Left ventricle myocardium superior (tissue), 1 donor: ENCODE measurements around the gene BAZ1A. TPM values are rescaled to one million over a fixed set of nuclear protein-coding genes. Genes with fewer than 3 reads are reported as not detected.
"Not testable (repeated sequence)": the region's sequence is repeated elsewhere in the genome, so short reads cannot be mapped to it uniquely, and the experiment has no call there.

Experiments
- ATAC-seq: fragments of 200-7000 bp; cut with Tn5 transposase; one replicate; pipeline ENCODE4 v1.9.1; 2020; ENCODE audit warnings: mild to moderate bottlenecking, moderate library complexity
- DNase-seq: peaks from one replicate; pipeline ENCODE4 v3.0.0-alpha.2; 2020
- intact Hi-C: fragments of 100-400 bp; cut with micrococcal nuclease; formaldehyde crosslinking; loops from one replicate; pipeline ENCODE4 v1.11.0; 2022
- total RNA-seq: library from RNA; stranded (reverse); fragmentation: NEBNext Ultra II Directional; extraction: Animal tissue kit (Norgen Biotek cat#: 25700); gene quantifications from one replicate; pipeline ENCODE4 v1.2.1, GENCODE V29; 2021
- donor health status: DM: no; HTN: yes; CAD: no; lungs with severe emphysema.

Gene BAZ1A
- total RNA-seq, 1 donor from 2014 or later, result 4.9 TPM

DNA sequence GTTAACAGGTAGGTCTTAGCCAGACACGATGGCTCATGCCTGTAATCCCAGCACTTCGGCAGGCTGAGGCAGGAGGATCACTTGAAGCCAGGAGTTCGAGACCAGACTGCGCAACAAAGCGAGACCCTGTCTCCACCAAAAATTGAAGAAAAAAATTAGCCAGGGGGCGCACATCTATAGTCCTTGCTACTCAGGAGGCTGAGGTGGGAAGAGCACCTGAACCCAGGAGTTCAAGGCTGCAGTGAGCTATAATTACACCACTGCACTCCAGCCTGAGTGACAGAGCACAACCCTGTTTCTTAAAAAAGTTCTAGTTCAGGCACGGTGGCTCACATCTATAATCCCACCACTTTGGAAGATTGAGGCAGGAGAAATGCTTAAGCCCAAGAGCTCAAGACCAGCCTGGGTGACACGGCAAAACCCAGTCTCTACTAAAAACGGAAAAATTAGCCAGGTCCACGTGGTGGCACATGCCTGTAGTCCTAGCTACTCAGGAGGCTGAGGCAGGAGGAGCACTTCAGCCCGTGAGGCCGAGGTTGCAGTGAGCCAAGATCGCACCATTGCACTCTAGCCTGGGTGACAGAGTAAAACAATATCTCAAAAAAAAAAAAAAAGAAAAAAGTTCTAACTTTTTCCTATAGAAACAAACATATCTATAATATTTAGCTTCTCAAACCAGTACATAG is 9.1 kb downstream of the BAZ1A start:
- no peak for ATAC-seq

DNA sequence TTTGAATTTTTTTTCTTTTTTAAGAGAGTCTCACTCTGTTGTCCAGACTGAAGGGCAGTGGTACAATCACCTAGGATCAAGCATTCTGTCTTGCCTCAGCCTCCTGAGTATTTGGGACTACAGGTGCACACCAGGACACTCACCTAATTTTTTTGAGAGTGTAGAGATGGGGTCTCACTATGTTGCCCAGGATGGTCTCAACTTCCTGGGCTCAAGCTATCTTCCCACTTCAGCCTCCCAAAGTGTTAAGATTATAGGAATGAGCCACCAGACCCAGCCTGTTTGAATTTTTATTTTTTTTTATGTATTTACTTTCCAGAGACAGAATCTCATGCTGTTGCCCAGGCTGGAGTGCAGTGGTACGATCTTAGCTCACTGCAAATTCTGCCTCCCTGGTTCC is 11.3 kb downstream of the BAZ1A start:
- DNase-seq, result no peak
- intact Hi-C loops, result no loop called here
- no peak for ATAC-seq

More for the DNA sequence above, 9.1 kb downstream of the BAZ1A start:
- intact Hi-C loops, result no loop called here
- DNase-seq, result no peak

DNA sequence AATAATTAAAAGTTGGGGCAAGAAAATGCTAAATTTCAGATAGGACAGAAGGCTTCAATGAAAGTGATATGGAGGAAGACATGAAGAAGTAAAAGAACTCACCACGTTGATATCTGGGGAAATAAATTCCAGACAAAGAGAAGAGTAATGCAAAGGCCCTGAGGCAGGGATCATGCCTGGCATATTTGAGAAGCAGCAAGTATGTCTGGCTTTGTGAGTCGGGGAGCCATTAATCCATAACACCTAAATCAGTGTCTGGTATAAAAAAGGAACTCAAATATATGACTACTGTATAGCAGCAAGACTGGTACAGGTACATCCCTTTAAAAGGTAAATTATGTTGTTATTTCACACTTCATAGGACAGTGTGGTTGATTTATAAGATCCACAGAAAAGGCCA is 16.4 kb downstream of the BAZ1A start:
- DNase-seq (no peak), ATAC-seq (no peak)
- intact Hi-C loops, result no loop called here

DNA sequence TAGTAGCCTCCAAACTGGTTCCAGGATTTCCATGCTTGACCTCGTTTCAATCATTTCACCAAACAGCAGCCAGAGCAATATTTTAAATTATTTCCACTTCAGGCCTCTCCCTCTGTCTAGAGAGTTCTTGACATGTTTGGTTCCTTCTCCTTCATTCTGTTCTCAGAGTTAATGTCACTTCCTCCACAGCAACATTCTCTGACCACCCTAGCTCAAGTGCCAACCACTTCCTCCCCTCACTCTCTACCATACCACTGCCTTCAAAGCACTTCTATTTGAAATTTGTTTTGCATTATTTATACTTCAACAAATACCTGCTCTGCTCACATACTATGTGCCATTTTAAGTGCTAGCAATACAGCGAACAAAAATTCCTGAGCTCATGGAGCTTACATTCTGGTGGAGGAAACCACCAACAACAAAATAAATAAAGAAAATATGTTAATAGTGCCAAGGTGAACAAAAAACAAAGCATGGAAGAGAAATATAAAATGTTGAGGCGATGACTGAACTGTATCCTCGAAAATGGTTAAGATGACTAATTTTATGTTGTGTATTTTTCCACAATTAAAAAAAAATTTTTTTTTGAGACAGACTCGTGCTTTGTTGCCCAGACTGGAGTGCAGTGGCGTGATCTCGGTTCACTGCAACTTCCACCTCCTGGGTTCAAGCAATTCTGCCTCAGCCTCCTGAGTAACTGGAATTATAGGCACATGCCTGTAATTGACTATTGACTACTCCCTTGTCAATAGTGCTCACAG is 17.3 kb downstream of the BAZ1A start:
- ATAC-seq, result no peak
- no peak for DNase-seq
- intact Hi-C loops, result no loop called here

DNA sequence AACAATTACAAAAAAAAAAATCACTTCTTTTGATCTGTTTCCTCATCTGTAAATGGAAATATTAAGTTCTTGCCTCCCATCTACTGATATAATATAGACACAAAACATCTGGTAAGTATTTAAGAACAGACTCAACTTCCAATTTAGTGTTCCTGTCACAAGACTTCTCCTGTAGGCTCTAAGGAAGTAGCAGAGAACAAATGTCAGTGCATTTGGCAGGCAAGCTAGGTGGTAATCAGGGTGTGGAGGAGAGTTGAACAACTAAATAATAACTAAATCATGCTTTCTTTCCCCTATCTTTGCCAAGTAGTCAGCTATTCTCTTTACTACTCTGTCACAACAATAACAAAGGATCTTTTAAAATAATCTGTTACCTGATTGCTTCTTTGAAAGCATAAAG is 22.1 kb downstream of the BAZ1A start:
- intact Hi-C loops, result no loop called here
- ATAC-seq (no peak), DNase-seq (no peak)

DNA sequence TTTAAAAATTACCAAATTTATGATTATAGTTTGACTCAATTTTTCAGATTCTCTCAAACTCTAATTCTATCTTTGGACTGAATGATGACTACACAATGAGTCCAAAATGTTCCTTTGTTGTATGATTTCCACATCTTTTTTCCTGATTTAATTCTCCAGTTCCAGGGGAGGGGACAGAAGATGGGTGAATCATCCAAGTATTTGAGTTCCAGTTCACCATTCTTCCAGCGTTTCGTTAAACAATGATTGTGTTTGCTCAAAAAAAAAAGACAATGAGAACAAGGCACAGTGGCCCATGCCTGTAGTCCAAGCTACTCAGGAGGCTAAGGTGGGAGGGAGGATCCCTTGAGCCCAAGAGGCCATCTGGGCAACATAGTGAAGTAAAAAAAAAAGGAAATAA is 23.8 kb downstream of the BAZ1A start:
- intact Hi-C loops, result no loop called here
- ATAC-seq, result no peak
- no peak for DNase-seq

DNA sequence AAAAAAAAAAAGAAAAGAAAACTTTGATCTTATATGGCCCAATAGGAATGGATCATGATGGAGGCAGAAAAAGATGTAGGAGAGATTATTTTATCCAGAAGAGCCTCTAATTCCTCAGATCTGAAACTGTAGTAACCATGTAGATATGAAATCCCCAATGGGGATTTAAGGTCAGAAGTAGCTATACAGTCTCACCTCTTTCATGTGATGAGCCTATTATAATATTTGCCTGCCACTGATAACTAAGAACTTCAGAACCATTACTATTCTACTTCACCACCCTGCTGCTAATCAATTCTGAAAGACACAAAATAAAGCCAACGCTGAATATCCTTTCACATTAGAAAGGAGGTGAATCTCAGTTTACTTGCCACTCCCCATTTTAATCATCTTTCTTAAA is 29.3 kb downstream of the BAZ1A start:
- ATAC-seq, result no peak
- intact Hi-C loops, result no loop called here
- no peak for DNase-seq

DNA sequence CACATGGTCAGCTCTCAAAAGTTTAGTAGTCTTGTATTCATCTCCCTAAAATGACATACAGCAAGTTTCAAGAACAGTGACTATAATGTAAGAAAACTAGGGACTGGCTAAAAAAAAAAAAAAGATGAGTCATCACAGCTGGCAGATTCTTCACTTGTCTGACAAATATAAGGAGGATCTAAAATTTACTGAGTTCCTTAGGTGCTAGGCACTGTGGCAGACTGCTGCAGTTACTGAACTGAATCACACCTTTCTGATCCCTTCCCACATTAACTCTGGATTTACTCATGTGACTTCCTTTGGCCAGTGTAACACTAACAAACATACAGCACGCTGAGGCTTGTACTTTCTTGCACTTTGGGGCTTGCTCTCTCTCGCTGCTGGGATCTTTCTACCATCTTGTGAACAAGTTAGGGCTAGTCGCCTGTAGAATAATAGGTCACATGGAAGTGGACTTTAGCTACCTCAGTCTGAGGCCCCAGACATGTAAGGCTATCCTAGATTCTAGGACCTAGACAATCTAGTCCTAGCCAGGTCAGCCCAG is 32.1 kb downstream of the BAZ1A start:
- DNase-seq (no peak), ATAC-seq (peak; percentile 57)
- intact Hi-C loops, result no loop called here

DNA sequence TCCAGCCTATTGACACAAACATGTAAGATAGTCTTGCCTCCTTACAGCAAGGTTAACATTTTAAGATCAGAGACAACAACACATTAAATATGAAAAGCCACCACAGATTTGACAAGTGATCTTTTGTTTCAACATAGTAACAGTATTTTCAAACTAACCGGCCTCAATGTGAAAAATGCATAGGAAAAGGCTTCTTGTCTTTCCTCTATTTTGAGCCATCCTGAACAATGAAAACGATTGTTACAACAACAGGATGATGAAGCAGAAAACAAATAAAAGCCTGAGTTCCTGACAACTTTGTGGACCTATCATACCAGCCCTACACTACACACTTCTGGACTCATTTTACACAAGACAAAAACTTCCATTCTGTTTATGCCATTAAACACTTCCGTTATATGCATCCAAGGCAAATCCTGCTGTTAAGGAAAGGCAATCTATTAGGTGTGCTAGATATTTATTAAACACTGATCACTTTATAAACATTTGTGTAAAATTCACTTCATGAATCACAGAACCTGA is 37.3 kb downstream of the BAZ1A start:
- DNase-seq, result no peak
- intact Hi-C loops, result no loop called here
- ATAC-seq, result no peak

DNA sequence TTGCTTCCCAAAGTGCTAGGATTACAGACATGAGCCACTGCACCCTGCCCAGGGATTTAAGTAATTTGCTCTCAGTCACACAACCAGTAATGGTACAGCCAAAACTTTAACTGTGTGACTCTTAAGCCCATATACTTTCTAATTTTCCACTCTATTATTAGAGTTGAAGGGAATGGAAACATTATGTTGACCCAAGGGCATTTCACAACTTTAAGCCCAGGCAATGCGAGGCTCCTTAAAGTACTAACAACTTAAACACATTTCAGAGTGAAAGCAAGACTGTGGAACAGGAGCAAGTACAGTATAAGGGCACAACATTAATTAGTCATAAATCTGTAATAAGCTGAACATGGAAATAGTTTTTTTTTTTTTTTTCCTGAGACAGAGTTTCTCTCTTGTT is 39.8 kb downstream of the BAZ1A start:
- ATAC-seq (no peak), DNase-seq (no peak)
- intact Hi-C loops, result no loop called here

DNA sequence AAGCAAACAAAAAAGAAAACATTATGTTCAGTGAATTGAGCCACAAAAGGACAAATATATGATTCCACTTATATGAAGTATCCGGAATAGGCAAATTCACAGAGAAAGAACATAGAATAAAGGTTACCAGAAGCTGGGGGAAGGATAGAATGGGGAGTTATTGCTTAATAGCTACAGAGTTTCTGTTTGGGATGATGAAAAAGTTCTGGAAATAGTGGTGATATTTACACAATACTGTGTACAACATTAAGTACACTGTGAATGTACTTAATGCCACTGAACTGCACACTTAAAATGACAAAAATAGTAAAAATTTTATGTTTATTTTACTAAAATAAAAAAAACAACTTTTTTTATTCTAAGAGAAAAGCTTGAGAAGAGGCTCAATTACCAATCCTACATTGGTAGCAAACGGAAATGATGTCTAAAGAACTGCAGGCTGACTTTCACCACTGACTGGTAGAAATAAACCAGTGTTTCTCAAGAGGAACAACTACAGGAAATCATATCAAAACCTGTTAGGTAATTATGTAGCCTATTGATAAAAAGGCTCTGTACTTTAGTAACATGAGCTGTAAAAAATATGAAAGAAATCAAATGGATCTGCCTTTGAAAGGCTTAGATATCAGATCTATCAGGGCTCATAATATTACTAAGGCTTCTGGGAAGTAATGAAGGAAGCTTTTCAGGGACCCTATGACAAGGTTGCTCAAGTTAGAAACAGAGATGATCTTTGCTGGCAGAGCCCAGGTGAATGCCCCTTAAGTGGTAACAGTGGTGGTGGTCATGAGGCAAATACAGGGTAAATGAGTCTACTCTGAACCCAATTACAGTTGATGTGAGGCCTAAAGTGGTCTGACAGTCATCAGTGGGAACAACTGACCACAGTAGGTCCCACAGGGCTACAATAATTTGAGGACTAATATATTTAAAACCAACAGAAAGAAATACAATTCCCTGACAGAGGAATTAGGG is 41.3 kb downstream of the BAZ1A start:
- intact Hi-C loops, result no loop called here
- ATAC-seq (no peak), DNase-seq (no peak)

DNA sequence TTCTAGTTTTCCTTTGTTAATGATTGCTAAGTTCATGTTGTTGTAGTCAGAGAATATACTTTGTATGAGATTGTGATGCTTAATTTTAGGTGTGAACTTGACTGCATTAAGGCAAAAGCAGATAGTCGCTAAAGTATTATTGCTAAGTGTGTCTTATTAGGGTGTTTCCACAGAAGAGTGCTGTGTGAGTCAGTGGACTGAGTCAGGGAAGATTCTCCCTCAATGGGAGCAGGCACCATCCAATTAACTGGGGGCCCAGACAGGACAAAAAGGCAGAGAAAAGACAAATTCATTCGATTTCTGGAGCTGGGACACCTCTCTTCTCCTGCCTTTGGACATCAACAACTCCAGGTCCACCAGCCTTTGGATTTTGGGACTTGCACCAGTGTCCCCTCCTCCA is 48.5 kb downstream of the BAZ1A start:
- DNase-seq (no peak), ATAC-seq (no peak)
- intact Hi-C loops, result no loop called here

DNA sequence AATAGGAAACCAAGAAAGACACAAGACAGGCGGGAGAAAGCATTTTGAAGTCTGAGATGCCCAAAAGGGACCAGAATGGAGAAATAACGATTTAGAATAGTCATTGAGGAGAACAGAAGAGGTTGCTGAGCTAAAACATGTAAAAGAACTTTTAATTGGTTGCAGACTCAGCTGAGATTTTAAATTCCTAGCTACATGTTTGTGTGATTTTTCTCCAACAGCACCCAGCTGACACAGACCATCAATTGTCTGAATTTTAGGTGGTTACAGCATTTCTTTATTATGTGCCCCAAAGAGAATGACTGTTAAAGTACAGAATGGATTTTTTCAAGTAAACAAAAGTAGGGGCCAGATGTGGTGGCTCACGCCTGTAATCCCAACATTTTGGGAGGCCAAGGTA is 50.3 kb downstream of the BAZ1A start:
- intact Hi-C loops, result no loop called here
- DNase-seq (no peak), ATAC-seq (no peak)

DNA sequence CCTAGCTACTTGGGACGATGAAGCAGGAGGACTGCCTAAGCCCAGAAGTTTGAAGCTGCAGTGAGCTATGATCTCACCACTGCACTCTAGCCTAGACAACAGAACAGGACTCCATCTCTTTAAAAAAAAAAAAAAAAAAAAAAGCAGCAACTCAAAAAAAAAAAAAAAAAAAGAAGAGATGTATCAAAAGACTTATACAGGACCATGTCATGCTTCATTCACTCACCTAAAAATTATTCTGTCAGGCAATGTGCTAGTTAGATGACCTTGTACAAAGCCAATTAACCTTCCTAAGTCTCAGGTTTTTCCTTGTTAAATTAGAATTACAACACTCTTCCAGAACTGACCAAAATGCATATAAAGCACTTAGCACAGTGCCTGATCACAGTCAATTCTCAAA is 50.9 kb downstream of the BAZ1A start:
- ATAC-seq (no peak), DNase-seq (no peak)
- intact Hi-C loops, result no loop called here

DNA sequence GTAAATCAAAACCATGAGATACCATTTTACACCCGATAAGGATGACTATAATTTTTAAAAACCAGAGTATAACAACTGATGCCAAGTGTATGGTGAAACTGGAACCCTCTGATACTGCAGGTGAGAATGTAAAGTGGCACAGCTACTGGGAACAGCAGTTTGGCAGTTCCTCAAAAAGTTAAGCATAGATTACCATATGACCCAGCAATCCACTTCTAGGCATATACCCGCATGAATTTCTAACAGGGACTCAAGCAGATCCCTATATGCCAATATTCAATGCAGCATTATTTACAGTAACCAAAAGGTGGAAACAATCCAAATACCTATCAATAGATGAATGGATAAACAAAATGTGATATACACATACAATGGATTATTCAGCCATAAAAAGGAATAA is 57.4 kb downstream of the BAZ1A start:
- no peak for DNase-seq
- intact Hi-C loops, result no loop called here
- no peak for ATAC-seq

DNA sequence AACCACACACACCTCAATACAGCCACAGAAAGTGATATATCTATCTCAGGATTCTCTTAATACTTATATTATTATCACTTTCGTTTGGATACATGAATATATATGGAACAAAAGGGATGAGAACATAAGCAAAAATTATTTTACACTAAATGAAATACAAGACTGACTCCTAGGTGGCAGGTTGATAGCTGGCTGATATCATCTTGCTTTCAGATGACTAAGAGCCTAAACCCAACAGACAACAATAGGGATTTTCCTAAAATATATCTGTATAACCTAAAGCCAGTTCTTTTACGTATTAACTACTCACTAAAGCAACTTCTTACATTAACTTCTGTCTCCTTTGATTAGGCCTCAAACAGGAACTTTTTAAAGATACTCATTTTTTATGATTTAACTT is 65.1 kb downstream of the BAZ1A start:
- ATAC-seq, result no peak
- intact Hi-C loops, result no loop called here
- no peak for DNase-seq

DNA sequence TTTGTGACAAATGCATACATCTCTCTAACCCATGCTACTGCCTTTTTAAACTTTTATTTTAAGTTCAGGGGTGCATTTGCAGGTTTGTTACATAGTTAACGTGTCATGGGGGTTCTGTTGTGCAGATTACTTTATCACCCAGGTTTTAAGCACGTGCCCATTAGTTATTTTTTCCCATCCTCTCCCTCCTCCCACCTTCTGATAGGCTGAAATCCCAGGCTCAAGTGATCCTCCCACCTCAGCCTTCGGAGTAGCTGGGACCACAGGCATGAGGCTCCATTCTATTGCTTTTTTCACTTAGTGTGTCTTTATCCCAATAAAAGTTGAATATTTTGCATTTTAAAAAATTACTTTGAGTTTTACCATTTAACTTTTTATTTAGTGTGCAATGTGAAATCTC is 68.9 kb downstream of the BAZ1A start:
- no peak for DNase-seq
- intact Hi-C loops, result no loop called here
- ATAC-seq, result no peak

DNA sequence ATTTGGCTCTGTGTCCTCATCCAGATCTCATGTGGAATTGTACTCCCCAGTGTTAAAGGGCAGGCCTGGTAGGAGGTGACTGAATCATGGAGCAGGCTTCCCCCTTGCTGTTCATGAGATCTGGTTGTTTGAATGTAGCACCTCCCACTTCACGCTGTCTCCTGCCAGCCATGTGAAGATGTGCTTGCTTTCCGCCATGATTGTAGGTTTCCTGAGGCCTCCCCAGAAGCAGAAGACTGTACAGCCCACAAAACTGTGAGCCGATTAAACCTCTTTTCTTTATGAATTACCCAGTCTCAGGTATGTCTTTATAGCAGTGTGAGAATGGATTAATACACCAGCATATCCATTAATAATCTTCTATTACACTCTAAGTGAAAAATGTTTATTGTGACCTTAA is 70.2 kb downstream of the BAZ1A start:
- DNase-seq (no peak), ATAC-seq (no peak)
- intact Hi-C loops, result no loop called here

DNA sequence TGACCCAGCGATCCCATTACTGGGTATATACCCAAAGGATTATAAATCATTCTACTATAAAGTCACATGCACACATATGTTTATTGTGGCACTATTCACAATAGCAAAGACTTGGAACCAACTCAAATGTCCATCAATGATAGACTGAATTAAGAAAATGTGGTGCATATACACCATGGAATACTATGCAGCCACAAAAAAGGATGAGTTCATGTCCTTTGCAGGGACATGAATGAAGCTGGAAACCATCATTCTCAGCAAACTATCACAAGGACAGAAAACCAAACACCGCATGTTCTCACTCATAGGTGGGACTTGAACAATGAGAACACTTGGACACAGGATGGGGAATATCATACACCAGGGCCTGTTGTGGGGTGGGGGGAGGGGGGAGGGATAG is 76.3 kb downstream of the BAZ1A start:
- intact Hi-C loops, ATAC-seq, DNase-seq: not testable (repeated sequence)
